ENCODE data around the gene COMT. TPM values are rescaled to one million over a fixed set of nuclear protein-coding genes. Genes with fewer than 3 reads are reported as not detected.
A peak's percentile ranks its signal among the peaks of the same experiment; 100 is the strongest.

COMT gene
- total RNA-seq, 1 donor from 2014 or later = 146 TPM

DNA sequence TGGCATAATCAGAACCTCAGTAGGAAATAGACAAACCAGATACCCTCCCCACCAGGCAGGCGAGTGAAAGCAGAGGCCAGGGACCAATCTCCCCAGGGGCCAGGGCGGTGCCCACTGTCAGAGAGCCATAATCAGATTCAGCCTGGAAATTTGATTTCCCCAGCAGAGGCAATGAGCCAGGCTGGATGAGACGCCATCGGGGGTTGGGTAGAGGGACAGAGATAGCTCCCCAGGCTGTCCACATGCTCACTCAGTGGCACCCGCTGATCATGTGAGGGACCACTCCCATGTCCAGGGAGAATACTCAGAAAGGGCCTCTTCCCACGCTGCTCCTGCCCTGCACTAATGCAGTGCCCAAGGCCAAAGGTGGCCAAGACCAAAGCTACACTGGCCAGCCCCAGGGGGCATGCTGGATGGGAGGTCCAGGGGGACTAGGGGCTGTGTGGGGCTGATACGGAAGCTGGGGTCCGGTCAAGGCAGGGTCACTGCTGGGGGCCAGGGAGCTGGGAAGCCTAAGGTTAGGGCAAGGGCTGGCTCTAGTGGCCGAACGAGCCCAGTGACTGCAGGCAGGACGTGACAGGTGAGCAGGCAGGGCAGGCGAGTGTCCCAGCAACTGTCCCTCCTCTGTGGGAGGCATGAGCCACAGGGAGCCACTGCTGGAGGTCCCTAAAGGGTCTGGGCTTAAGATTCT is 55.3 kb downstream of the COMT start:
- ATAC-seq = no peak

DNA sequence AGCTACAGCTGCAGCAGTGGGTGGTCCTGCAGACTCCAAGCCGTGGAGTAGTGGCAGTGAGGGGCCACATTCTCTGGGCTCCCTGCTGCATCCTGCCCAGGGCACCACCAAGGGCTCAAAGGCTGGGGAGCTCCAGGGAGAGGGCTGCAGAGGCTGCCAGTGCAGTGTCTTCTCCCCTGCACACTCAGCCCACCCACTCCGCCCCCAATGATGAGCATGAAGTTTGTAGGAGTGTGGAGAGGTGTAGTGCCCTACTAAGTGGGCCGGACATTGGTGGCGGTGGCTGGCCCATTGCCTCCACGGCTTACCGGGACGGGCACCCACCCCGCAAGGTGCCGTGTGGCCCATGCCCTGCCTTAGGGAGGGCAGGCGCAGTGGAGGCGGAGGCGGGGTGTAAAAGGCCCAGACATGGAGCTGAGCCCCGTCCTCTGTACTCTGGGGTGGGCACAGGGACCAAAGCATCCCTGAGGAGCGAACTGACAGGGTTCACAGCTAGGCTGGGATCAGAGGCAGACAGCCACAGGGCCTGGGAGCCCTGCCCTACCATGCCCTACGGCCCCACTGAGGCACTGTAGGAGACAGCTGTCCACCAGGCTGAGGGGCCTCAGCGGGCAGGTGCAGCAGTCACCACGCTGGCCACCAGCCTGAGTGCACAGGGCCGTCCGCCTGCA is 56.1 kb downstream of the COMT start:
- no peak for ATAC-seq

DNA sequence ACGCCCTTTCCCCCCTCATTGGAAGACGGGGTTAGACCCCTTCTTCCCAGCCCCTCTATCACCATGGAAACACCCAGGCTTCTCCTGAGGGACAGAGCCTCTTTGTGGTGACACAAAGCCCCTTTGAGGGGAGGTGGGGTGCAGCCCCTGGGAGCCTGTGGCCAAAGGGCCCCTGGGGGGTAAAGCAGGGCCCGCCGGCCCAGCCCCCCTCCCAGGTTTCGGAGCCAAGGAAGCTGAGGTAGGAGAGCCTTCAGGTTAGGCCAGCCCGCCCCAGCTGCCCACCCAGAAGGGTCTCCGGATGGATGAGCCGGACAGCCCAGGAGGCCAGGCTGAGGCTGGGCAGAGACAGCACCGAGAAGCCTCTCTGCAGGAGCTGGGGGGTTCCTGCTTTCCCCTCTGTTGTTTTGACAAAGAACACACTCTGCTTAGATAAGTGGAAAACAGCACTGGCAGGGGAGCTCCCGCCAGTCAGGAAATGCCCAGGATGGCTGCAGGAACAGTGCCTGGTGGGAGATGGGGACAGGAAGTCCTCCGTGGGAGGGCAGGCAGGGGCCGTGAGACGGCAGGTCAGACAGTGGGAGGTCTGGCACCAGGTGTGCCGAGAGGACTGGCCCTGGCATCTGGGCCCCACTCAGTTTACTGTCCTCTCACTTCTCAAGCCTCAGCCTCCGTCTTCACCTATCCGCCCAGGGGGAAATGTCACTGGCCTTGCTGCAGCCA is 56.8 kb downstream of the COMT start:
- ATAC-seq = no peak

DNA sequence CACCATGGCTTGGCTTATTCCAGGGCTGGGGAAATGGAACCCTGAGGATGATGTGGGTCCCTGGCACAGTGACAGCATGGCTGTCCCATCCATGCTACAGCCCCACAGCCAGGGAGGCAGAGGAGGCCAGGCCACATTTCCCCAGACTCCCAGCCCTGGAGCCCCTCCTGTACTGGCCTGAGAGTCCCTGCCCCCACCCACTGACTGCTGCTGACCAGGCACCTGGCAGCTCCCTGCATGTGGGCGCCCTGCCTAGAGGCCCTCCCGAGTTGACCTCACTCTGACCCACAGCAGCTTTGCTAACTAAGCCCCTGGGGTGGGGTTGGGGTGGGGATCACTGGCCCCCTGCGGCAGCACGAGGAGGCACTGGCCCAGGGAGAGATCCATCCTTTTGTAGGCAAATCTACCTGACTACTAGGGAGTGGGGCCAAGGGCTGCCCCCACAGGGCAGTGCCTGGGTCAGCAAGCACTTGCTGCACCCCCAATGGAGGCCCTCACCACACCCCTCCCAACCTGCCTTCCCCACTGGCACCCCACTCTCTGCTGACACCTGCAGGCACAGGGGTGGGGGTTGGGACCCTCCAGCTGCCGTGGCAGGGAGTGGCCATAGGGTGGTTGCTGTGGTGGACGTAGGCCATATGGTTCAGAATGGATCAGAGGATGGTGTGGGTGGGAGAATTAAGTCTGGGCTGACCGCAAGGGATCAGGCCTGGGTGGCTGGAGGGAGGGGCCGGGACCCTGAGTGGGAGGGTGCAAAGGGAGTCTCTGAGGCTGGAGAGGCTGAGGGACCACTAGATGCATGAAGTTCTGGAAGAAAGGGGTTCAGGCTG is 57.6 kb downstream of the COMT start:
- ATAC-seq = no peak

DNA sequence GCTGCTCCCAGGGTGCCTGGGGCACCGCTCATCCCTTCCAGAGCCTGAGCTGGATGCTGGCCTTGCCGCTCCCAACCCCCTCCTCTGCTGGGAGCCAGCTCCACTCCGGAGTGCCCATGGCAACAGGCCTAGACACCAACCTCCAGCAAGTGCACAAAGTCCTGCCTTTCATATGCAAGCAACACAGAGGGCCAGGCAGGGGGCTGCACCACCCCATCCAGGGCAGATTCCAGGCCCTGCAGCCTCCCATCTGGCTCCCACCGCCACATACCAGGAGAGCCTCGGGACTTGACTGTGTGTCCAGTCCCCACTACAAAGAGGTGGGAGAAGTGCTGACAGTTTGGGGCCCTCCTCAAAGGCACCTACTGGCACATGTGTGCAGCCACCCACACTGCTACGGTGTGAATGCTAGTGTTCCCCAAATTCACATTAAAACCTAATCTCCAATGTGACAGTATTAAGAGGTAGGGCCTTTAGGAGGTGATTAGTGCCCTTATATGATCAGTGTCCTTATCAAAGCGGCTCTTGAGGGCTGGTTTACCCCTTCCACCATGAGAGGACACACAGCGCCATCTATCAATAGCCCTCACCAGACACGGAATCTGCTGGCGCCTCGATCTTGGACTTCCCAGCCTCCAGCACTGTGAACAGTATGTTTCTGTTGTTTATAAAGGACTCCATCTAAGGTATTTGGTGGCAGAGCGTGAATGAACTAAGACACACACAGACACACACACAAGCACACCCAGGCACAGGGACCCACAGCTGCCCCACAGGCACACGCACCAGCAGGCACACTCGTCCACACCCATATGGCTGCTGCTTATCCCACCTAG is 58.9 kb downstream of the COMT start:
- ATAC-seq = no peak

DNA sequence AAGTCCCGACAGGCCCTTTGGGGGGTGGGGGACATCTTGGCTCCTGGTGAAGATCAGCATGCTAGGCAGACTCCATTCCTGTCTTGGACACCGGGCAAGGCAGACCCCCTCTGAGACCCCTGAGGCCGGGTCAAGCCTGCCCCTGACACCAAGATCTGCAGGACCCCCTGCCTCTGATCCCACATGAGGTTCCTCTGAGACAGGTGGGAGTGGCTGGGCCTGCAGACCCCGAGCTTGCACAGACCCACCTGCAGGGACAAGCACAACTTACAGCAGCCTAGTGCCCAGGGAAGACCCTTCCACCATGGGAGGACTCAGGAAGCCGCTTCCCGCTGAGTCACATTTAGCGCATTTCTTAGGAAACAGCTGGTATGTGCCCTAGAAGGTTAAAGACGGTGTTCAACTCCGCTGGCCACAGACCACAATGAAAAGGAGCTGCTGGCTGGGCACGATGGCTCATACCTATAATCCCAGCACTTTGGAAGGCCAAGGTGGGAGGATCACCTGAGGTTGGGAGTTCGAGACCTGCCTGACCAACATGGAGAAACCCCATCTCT is 59.6 kb downstream of the COMT start:
- ATAC-seq = no peak

DNA sequence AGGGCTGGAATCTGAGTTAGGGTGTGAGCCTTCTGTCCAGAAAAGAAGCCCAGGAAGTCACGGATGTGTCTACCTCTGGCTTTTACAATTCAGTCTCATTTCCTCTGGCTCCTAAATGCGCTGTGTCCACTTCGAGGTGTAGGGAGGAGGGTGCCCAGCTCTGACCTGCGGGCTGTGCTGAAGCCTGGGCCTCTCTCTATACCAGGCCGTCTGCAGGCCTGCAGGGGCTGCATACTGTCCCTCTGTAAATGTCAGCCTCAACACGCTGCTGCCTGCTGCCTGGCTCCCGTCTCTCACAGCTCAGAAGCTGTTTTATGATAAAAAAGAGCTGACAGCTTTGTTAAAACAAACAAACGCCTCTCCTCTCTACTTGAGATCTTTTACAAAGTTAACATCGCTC is 60.6 kb downstream of the COMT start:
- no peak for ATAC-seq

DNA sequence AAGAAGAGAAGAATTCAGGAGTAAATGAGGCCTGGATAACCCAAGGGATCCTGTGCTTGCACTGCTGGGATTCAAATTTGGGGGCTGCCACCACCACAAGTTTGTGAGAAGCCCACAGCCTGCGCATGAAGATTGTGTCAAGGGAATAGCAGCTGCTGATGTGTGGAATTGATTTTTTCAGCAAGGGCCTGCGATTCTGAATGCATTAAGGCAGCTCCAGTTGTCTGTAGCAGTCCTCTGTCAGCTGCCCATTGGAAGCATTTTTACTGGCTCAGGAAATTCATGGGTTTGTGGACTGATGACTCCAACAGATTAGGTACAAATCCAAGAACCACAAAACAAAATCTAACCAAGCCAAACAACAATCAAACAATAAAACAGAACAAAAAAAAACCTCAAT is 61.1 kb downstream of the COMT start:
- no peak for ATAC-seq

DNA sequence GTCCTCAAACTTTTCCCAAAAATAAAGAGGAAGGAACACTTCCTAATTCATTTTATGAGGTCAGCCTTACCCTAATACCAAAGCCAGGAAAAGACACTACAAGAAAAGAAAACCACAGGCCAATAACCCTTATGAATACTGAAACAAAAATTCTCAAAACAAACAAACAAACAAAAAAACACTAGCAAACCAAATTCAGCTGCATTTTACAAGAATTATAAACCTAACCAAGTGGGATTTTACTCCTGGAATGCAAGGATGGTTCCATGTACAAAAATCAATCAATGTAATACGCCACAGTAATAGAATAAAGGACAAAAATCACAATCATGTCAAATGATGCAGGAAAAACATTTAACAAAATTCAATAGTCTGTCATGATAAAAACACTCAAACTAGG is 61.7 kb downstream of the COMT start:
- no peak for ATAC-seq

DNA sequence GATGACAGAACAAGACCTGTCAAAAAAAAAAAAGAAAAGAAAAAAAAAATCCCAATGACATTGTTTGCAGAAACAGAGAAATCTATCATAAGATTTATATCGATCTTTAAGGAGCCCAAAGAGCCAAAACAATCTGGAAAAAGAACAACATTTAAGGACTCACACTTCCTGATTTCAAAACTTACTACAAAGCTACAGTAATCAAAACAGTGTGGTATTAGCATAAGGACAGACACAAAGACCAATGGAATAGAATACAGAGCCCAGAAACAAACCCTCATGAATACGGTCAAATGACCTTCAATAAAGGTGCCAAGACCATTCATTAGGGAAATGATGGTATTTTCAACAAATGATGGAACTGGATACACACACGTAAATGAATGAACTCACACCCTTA is 62.9 kb downstream of the COMT start:
- no peak for ATAC-seq

DNA sequence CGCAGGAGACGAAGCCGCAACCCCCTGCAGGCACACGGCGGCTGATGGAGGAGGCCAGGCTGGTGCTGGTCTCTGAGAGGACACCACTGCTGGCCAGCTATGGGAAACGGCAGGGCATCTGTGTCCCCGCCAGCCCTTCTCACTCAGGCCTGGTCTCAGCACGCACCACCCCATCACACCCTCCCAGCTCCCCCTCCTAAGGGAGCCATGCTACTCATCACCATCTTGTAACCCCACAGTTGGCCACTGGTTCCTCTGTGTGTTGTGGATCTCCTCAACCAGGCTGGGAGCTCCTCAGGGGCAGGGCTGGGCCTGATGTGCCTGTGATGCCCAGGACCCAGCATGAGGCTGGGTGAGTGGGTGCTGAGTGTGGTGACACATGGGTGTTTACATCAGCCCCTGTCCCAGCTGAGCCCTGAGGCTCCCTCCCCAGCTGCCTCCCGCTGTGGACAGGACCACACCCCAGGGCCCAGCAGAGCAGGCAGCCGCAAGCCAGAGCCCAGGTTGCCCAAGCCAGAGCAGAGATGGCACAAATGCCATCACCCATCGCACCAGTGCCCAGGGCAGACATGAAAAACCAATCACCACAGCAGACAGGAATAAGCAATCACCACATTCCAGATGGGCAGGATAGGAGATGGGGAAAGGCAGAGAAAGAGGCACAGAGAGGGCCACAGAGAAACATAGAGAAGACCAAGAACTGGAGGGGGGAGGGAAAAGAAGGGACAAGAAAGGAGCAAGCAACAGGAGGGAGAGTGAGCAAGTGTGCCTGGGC is 66.8 kb downstream of the COMT start:
- peak; percentile 10 for ATAC-seq

DNA sequence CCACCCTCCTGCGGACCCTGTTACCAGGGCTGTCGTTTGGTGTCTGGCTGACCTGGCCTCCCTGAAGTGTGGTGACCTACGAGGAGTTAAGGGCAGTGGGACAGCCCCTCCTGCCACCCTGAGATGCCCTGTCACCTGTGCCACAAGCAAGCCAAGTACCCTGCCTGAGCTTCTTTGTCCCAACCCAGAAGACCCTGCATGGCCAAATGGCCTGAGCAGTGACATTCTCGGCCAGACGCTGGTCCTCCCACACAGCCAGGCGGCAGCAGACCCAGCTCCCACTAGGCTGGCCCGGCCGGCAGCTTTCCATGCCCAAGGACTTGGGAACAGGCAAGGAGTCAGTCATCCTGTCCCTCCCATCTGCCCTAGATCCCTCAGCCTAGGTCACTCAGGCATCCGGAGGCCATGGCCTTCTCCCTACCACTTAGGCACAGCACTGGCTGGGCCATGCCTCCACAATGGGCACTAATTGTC is 67.5 kb downstream of the COMT start:
- no peak for ATAC-seq

DNA sequence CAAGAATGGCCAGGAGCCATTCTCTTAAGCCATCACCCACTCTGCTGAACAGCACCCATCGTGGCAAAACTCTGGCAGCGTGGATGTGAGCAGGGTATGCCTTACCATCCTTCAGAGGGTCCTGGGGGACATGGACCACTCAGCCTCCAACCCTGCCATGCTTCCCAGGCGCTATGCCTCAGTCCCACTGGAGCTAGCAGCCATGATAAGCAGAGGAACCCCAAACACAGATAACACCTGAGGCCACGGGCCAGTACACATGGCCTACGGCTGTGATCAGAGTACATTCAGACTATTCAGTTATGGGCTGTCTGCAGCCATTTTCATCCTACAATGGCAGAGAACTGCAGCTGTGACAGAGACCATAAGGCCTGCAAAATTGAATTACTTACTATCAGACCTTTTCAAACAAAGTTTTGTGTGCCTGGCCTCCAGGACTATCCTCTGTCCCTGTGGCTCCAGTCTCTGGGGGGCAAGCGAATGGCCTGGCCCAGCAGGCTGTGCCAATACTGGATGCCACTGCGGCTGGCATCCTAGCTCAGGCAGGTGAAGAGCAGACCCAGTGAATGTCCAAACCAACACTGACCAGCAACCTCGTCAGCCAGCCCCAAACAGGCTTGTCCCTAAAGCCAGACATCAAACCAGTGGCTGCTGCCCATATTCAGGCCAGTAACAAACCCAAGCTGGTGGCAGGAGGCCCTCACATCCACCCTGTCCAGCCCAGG is 68.2 kb downstream of the COMT start:
- no peak for ATAC-seq

DNA sequence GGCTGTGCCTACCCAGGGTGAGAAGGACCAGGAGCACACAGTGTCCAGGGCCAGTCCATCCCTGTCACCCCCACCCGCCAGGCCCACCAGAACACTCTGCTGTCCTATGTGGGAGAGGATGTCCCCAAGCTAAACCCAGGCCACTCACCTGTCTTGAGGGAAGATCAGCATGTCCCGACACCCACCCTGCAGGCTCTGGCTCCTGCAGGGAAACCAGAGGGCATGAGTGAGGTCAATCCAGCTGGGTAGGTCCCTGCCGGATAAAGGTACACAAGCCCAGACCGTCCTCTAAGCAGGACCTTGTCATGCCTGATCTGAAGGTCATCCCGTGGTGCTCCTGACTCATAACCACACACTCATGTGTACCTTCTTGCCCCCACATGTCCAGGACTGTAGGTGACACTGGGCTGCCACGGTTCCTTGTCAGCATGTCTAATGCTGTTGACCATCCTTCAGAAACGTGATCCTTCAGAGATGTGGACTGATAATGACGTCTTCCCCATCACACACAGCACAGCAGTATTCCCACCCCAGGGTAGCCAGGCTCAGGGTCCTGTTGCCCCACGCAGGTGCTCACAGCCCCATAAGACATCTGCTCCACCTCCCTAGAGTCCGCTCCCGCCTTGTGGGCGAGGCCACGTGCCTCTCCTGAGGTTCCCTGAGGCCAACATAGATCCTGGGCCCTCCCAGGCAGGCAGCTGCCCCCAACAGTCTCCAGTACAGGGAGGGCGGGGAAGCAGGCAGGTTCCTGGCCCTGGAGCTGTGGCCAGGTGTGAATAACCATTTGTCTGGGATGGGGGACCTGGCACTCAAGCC is 68.9 kb downstream of the COMT start:
- ATAC-seq = peak; percentile 12

DNA sequence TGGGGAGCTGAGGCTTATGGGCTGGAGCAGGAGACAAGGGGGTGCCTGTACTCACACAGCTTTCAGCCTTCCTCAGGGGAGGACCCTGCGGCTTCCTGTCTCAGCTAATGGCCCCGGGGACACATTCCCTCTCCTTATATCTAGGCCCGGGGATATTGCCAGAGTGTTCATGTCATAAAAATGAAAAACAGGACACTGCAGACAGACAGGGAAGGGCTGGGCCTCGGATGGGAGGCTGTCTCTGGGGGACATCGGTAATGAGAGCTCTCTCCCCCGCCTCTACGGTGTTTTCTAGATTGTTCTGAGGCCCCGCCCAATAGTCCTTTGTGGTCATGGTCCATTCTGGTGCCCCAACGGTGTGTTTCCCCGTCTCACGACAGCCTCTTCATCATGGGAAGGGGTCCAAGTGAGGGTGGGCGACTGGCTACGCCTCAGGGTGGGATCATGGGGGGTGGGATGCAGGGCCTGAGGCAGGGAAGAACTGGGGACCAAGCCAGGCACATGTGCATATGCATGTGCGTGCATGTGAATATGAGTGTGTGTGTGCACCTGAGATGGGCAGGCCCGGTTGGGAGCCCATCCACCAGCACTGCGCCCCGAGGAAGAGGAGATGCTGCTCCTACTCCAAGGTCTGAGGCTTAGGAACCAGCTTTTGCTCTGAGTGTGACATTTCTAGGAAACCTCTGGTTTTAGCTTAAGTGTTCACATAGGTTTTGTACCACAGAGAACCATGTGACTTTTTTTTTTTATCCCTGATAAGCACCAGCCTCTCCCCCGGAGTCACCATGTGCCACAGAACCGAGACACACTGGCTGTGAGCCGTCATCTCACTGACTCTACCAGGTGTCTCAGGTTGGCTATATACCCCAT is 69.8 kb downstream of the COMT start:
- ATAC-seq = no peak

DNA sequence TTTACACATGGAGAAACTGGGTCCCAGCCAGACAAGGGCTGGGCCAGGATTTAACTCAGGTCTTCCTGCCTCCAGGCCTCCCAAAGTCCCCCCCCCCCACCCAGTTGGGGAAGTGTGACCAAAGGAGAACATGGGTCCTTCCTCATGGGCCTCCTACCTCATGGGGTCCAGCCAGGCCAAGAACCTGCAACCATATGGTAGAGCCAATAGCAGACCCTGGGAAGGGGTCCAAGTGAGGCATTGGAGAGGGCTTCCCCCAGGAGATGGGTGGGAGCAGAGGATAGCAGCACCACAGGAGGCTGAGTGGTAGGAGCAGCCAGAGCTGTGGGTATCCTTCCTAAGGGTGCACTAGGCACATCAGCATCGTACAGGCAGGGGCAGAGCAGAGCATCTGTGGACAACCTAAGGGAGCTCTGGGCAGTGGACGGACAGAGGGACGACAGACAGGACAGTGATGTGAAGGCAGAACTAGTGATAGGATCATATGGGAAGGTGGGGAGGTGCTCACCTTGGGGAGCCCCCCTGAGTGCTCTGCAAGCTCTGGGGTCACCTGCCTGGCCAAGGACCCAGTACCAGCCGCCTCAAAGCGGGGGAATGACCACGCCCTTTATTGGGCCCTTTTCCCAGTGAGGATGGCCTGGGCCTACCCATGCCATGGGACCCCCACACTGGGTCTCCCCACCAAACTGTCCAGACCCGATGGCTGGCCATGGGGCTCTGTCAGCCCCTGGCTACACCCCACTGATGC is 70.6 kb downstream of the COMT start:
- ATAC-seq = no peak

DNA sequence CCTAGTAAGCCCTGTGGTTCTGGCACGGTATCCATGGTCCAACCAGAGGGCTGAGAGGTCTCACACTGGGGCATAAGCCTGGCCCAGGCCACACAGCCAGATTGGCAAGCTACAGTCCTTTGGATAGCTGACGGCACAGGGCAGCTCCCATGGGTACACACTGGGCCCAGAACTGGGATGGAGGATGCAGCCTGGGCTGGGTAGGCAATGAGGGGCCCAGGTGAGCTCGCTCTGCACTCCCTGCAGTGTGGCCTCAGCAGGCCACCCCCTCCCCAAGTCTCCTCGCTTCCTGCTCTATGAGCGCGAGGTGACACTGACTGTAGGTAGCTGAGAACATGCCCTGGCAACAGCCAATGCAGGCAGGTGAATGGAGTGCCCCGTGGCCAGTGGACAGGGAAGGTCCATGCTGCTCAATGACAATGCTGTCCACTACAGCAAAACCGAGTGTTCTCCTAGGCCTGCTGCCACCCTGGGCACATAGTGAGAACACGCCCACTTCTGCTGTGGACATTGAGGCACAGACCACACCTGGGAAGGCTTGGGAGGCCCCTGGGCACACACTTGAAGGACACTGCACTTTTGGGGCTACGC is 71.3 kb downstream of the COMT start:
- ATAC-seq = no peak

Measured in esophagus mucosa (tissue), 1 donor.